BE2C (cell line): ENCODE data around the gene CBLL1.

Experiments used
- DNase-seq: peaks from one replicate; pipeline ENCODE4 v3.0.0-alpha.2; 2020
- H3K27me3 ChIP-seq: fragments of 250-450 bp; sonication (Bioruptor Pico); 2 replicates; pipeline ENCODE4 v1.5.1; 2020; ENCODE audit warnings: mild to moderate bottlenecking
- H3K36me3 ChIP-seq: fragments of 250-450 bp; sonication (Bioruptor Pico); 2 replicates; pipeline ENCODE4 v1.5.1; 2020; ENCODE audit warnings: mild to moderate bottlenecking
- H3K4me1 ChIP-seq: fragments of 250-450 bp; sonication (Bioruptor Pico); 2 replicates; pipeline ENCODE4 v1.5.1; 2020
- H3K4me3 ChIP-seq: 2 replicates; pipeline ENCODE4 v1.5.1; 2011; ENCODE audit warnings: low read depth, low read length
- H3K9me3 ChIP-seq: fragments of 250-450 bp; sonication (Bioruptor Pico); 2 replicates; pipeline ENCODE4 v1.5.1; 2020
- TF ChIP-seq, protein P1 (sequence below): IDR thresholded peaks from 2 replicates; pipeline ENCODE4 v1.5.1; 2012; ENCODE audit warnings: mild to moderate bottlenecking, low read depth, low read length

CBLL1 gene

DNA sequence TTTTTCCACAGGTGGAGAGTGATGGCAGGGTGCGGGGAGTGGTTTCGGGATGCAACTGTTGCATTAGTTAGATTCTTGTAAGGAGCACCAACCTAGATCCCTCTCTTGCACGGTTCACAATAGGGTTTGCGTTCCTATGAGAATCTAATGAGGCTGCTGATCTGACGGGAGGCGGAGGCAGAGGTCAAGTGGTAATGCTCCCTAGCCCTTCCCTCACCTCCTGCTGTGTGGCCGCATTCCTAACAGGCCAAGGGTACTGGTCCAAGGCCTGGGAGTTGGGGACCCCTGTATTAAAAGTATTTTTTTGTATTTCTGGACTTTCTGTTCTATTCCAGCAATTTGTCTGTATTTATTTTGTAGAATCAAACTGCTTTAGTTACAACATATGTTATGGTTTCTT is 7.2 kb downstream of the CBLL1 start:
- Histone ChIP-seq H3K4me1 (no peaks in the 10 kb centered on the region), H3K4me3 (no peak overlapping the region), H3K36me3 (peaks cover 48% of the 10 kb centered on the region), H3K27me3 (no peaks in the 10 kb centered on the region), H3K9me3 (no peaks in the 10 kb centered on the region)
- DNase-seq: no peak
- TF ChIP-seq, protein P1, sequence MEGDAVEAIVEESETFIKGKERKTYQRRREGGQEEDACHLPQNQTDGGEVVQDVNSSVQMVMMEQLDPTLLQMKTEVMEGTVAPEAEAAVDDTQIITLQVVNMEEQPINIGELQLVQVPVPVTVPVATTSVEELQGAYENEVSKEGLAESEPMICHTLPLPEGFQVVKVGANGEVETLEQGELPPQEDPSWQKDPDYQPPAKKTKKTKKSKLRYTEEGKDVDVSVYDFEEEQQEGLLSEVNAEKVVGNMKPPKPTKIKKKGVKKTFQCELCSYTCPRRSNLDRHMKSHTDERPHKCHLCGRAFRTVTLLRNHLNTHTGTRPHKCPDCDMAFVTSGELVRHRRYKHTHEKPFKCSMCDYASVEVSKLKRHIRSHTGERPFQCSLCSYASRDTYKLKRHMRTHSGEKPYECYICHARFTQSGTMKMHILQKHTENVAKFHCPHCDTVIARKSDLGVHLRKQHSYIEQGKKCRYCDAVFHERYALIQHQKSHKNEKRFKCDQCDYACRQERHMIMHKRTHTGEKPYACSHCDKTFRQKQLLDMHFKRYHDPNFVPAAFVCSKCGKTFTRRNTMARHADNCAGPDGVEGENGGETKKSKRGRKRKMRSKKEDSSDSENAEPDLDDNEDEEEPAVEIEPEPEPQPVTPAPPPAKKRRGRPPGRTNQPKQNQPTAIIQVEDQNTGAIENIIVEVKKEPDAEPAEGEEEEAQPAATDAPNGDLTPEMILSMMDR: no peak

DNA sequence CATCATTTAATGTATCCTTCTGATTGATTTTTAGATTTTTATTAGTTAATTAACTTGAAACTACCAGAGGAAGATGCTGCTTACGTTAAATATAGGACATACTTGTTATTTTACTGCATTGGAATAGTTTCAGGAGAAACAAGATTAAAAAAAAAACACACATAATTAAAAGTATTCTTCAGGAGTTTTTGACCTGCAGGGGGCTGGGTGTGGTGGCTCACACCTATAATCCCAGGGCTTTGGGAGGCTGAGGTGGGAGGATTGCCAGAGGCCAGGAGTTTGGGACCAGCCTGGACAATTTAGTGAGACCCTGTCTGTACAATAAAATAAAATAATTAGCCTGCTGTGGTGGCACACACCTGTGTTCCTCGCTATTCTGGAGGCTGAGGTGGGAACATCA is 10.7 kb downstream of the CBLL1 start:
- H3K4me1 ChIP-seq: no peaks in the 10 kb centered on the region
- H3K27me3 ChIP-seq: no peaks in the 10 kb centered on the region
- TF ChIP-seq, protein P1: 0 out of 2 replicates have a peak, but pooled peaks have one; percentile 17
- no peak for DNase-seq
- H3K9me3 ChIP-seq: no peaks in the 10 kb centered on the region
- no peak overlapping the region for H3K4me3 ChIP-seq
- peaks cover 74% of the 10 kb centered on the region for H3K36me3 ChIP-seq

DNA sequence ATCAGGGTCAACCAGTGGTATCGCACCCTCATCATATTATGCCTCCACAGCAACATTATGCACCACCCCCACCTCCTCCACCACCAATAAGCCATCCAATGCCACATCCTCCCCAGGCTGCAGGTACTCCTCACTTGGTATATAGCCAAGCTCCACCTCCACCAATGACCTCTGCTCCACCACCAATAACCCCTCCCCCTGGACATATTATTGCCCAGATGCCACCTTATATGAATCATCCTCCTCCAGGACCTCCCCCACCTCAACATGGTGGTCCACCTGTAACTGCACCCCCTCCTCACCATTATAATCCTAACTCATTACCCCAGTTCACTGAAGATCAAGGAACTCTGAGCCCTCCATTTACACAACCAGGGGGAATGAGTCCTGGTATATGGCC is 14.7 kb downstream of the CBLL1 start:
- peaks cover 51% of the 10 kb centered on the region for H3K36me3 ChIP-seq
- TF ChIP-seq, protein P1: no peak
- no peak for DNase-seq
- no peak overlapping the region for H3K4me3 ChIP-seq
- H3K9me3 ChIP-seq: no peaks in the 10 kb centered on the region
- H3K27me3 ChIP-seq: no peaks in the 10 kb centered on the region
- no peaks in the 10 kb centered on the region for H3K4me1 ChIP-seq

DNA sequence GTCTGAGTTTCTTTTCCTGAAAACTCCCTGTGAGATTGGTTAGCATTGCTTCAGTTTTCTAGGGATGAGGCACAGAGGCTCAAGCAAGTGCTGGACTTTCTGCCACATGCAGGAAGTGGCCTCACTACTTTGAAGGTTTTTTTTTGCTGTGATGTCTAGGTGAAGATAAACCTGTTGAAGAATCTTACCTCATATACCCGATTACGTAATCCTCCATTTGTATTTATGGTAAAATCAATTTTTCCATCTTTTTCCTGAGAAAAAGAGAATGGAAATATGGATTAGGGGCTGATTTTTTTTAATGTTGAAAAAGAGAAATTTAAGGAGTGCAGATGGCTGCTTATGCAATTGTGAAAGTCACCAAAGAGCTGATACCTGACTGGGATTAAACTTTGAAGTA is 23.4 kb downstream of the CBLL1 start:
- DNase-seq: no peak
- no peaks in the 10 kb centered on the region for H3K9me3 ChIP-seq
- H3K27me3 ChIP-seq: no peaks in the 10 kb centered on the region
- H3K4me1 ChIP-seq: no peaks in the 10 kb centered on the region
- H3K36me3 ChIP-seq: no peaks in the 10 kb centered on the region
- TF ChIP-seq, protein P1: no peak
- no peak overlapping the region for H3K4me3 ChIP-seq

- Histone ChIP-seq H3K27me3 (no peaks in the 10 kb centered on the region), H3K9me3 (no peaks in the 10 kb centered on the region), H3K36me3 (no peaks in the 10 kb centered on the region), H3K4me3 (no peak overlapping the region), H3K4me1 (no peaks in the 10 kb centered on the region)
- TF ChIP-seq, protein P1: no peak
- DNase-seq: no peak
These were observed 24.3 kb downstream of the CBLL1 start for GRCh38 chr7:107768263-107768662.

GRCh38 chr7:107773027-107773426 is 29.1 kb downstream of the CBLL1 start:
- Histone ChIP-seq H3K4me3 (no peak overlapping the region), H3K4me1 (no peaks in the 10 kb centered on the region), H3K36me3 (no peaks in the 10 kb centered on the region), H3K27me3 (no peaks in the 10 kb centered on the region), H3K9me3 (no peaks in the 10 kb centered on the region)
- DNase-seq: no peak
- TF ChIP-seq, protein P1: no peak
